Ecto neural progenitor cell (in vitro differentiated cells): ENCODE measurements around the gene MTURN.

Experiments used
- DNase-seq: peaks from one replicate; pipeline ENCODE4 v3.0.0-alpha.2; 2018; ENCODE audit warnings: low spot score

MTURN gene

GRCh38 chr7:30136117-30136731 lies 1.4 kb downstream of the MTURN start:
- no peak for DNase-seq

GRCh38 chr7:30136743-30137485 lies 2.1 kb downstream of the MTURN start:
- DNase-seq, result no peak

GRCh38 chr7:30139836-30140384 lies 5.1 kb downstream of the MTURN start:
- no peak for DNase-seq

- no peak for DNase-seq
Measured at GRCh38 chr7:30140456-30140855, 5.7 kb downstream of the MTURN start.

- DNase-seq, result no peak
Measured at GRCh38 chr7:30142710-30143109, 7.9 kb downstream of the MTURN start.

- no peak for DNase-seq
Measured at GRCh38 chr7:30143748-30144251, 9.0 kb downstream of the MTURN start.

GRCh38 chr7:30144657-30145306 lies 10.0 kb downstream of the MTURN start:
- DNase-seq, result no peak

GRCh38 chr7:30145426-30145970 lies 10.7 kb downstream of the MTURN start:
- no peak for DNase-seq

GRCh38 chr7:30146127-30146612 lies 11.4 kb downstream of the MTURN start:
- DNase-seq, result no peak

- DNase-seq, result no peak
Measured at GRCh38 chr7:30147223-30147622, 12.4 kb downstream of the MTURN start.

- DNase-seq, result no peak
Measured at GRCh38 chr7:30147785-30148184, 13.0 kb downstream of the MTURN start.

- no peak for DNase-seq
Measured at GRCh38 chr7:30148426-30148825, 13.6 kb downstream of the MTURN start.

- DNase-seq, result no peak
Measured at GRCh38 chr7:30148951-30149459, 14.2 kb downstream of the MTURN start.

- DNase-seq, result no peak
Measured at GRCh38 chr7:30149640-30150272, 15.0 kb downstream of the MTURN start.

- no peak for DNase-seq
Measured at GRCh38 chr7:30150711-30151110, 15.9 kb downstream of the MTURN start.

GRCh38 chr7:30154111-30154587 lies 19.4 kb downstream of the MTURN start:
- DNase-seq, result no peak

GRCh38 chr7:30155481-30155880 lies 20.7 kb downstream of the MTURN start:
- DNase-seq, result no peak

- DNase-seq, result no peak
Measured at GRCh38 chr7:30157204-30157603, 22.4 kb downstream of the MTURN start.

- DNase-seq, result no peak
Measured at GRCh38 chr7:30159163-30159562, 24.4 kb downstream of the MTURN start.

GRCh38 chr7:30159698-30160143 lies 24.9 kb downstream of the MTURN start:
- no peak for DNase-seq

GRCh38 chr7:30160329-30160728 lies 25.5 kb downstream of the MTURN start:
- no peak for DNase-seq
